MM.1S (cell line): ENCODE data around the gene CACNA2D1.

ENCODE experiments used
- EZH2 ChIP-seq: fragments of 300-600 bp; sonication (generic); optimal IDR thresholded peaks from 2 replicates; pipeline ENCODE3; 2017; ENCODE audit warnings: low read depth, mild to moderate bottlenecking, antibody characterized with exemption, low read length, mixed read lengths
- TF ChIP-seq, protein P1 (sequence below): fragments of 300-600 bp; sonication (generic); IDR thresholded peaks from 2 replicates; pipeline ENCODE4 v1.5.1; 2016; ENCODE audit warnings: antibody characterized with exemption, low read length, mixed read lengths

DNA sequence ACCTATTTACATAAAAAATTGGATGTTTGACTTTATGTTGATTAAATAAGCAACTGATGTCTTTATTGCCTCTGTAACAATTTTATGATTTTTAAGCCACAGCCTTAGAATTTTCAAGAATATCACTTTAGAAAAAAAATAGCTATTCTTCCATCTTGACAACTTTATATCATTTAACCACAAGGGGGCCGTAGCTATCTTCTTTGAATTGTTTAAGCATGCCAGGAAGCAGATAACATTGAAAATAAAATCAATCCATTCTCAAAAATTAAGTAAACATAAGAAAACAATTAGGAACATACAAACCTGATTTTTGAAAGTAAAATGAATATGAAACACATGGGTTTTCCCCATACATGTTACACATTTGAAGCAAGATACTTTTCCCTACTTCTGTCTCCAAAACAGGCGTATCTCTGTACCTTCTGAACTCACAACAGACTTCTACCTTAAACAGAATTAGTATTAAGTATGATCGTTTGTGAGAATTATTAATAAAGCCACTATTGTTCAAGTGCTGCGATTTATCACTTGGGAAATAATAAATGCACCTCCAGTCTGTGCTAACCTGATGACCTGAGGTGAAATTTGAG is 209.0 kb downstream of the CACNA2D1 start:
- TF ChIP-seq EZH2: no peak
- TF ChIP-seq, protein P1, sequence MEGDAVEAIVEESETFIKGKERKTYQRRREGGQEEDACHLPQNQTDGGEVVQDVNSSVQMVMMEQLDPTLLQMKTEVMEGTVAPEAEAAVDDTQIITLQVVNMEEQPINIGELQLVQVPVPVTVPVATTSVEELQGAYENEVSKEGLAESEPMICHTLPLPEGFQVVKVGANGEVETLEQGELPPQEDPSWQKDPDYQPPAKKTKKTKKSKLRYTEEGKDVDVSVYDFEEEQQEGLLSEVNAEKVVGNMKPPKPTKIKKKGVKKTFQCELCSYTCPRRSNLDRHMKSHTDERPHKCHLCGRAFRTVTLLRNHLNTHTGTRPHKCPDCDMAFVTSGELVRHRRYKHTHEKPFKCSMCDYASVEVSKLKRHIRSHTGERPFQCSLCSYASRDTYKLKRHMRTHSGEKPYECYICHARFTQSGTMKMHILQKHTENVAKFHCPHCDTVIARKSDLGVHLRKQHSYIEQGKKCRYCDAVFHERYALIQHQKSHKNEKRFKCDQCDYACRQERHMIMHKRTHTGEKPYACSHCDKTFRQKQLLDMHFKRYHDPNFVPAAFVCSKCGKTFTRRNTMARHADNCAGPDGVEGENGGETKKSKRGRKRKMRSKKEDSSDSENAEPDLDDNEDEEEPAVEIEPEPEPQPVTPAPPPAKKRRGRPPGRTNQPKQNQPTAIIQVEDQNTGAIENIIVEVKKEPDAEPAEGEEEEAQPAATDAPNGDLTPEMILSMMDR: peak; percentile 64
